Mucosa of rectum (tissue), 2 donors: ENCODE measurements around the gene EIF6.

Source experiments
- H3K27ac ChIP-seq, 2 donors: one replicate each; pipeline ENCODE4 v1.7.0; 2013; ENCODE audit warnings: inconsistent platforms in 2 of 2, low read depth in 2 of 2, low read length in 2 of 2
- H3K27me3 ChIP-seq, 2 donors: one replicate each; pipeline ENCODE4 v1.7.0; 2013; ENCODE audit warnings: low read length in 2 of 2; ENCODE audit not compliant: control insufficient read depth in 2 of 2, insufficient read depth in 2 of 2
- H3K36me3 ChIP-seq, 2 donors: one replicate each; pipeline ENCODE4 v1.7.0; 2013; ENCODE audit warnings: low read length in 2 of 2; ENCODE audit not compliant: control insufficient read depth in 2 of 2, insufficient read depth in 2 of 2
- H3K4me1 ChIP-seq, 2 donors: one replicate each; pipeline ENCODE4 v1.7.0; 2013; ENCODE audit warnings: low read length in 2 of 2, mild to moderate bottlenecking in 1 of 2; ENCODE audit not compliant: control insufficient read depth in 2 of 2, insufficient read depth in 2 of 2
- H3K4me3 ChIP-seq, 2 donors: one replicate each; pipeline ENCODE4 v1.7.0; 2013; ENCODE audit warnings: low read length in 2 of 2
- H3K9ac ChIP-seq, 2 donors: one replicate each; pipeline ENCODE4 v1.7.0; 2013; ENCODE audit warnings: low read length in 2 of 2, low read depth in 1 of 2, mild to moderate bottlenecking in 1 of 2
- H3K9me3 ChIP-seq, 2 donors: one replicate each; pipeline ENCODE4 v1.7.0; 2013; ENCODE audit warnings: low read length in 2 of 2; ENCODE audit not compliant: control insufficient read depth in 2 of 2
- donor health status: healthy.
- donor health status: Normal muscosa, but diverticular disease.

Gene EIF6

DNA sequence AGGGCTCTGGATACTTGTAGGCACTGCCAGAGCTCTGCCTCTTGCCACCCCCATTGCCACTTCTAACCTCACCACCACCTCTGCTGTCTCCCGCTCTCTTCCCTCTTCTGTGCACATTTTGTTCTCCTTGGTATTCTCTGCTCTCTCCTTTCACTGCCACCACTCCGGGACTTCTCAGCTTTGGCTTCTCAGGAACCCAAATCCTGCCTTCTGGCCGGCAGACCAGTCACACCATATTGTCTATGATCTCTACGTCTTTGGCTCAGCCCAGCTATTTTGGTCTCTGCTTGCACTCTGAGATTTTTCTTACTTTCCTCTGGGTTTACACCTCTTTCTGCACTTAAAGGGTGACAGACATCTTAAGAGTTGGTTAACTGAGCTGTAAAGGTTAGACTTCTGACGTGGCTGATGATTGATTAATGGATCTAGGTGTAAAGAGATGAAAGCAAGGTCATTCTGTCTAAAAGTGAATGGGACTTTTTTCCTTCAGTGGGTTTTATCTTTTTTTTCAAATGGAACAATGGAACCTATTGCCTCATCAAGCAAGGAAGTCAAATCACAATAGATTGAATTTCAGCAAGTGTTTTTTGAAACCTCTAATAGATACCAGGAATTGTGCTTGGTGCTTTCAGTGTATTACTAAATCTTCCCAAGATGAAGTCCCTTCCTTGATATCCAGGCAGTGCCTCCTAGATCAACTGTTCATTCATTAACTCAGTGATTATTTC, 44.3 kb downstream of the EIF6 start:
- no peaks in the 10 kb centered on the region for H3K9me3 ChIP-seq
- H3K27ac ChIP-seq, result no peak overlapping the region
- H3K4me1 ChIP-seq, result no peaks in the 10 kb centered on the region
- H3K4me3 ChIP-seq, result no peak overlapping the region
- peaks cover 0 to 4% of the 10 kb centered on the region in 2 donors for H3K36me3 ChIP-seq
- H3K9ac ChIP-seq, result no peak overlapping the region
- no peaks in the 10 kb centered on the region for H3K27me3 ChIP-seq

DNA sequence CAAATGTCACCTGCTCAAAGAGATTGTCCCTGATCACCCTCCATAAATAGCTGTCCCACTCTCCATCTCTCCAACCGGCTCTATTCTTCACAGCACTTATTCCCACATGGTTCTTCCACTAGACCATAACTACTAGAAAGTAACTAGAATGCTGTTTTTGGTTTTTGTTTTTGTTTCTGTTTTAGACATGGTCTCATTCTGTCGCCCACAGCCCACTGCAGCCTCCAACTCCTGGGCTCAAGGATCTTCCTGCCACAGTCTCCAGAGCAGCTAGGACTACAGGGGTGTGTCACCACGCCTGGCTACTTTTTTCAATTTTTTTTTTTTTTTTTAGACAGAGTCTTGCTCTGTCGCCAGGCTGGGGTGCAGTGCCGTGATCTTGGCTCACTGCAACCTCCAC, 45.8 kb downstream of the EIF6 start:
- Histone ChIP-seq H3K4me3 (no peak overlapping the region), H3K27me3 (no peaks in the 10 kb centered on the region), H3K27ac (no peak overlapping the region), H3K4me1 (no peaks in the 10 kb centered on the region), H3K36me3 (peaks cover 0 to 4% of the 10 kb centered on the region in 2 donors), H3K9ac (no peak overlapping the region), H3K9me3 (no peaks in the 10 kb centered on the region)

DNA sequence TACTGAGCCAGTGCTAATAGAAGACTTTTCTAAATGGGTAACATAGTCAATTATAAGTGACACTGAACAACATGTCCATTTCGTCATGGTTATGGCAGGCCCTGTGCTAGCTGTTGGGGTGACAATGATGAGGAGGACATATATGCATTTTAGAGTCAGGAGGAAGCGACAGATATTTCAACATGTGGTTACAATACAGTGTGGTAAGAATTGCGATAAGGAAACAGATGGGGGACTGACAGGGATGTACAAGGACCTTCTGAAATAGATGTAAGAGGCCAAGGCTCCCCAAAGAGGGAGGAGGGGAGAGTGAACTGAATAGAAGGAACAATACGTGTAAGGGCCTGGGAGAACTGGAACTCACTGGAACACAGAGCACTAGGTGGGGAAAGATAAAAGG, 46.4 kb downstream of the EIF6 start:
- no peaks in the 10 kb centered on the region for H3K9me3 ChIP-seq
- H3K4me1 ChIP-seq, result no peaks in the 10 kb centered on the region
- peaks cover 0 to 4% of the 10 kb centered on the region in 2 donors for H3K36me3 ChIP-seq
- no peaks in the 10 kb centered on the region for H3K27me3 ChIP-seq
- no peak overlapping the region for H3K9ac ChIP-seq
- no peak overlapping the region for H3K4me3 ChIP-seq
- H3K27ac ChIP-seq, result no peak overlapping the region

DNA sequence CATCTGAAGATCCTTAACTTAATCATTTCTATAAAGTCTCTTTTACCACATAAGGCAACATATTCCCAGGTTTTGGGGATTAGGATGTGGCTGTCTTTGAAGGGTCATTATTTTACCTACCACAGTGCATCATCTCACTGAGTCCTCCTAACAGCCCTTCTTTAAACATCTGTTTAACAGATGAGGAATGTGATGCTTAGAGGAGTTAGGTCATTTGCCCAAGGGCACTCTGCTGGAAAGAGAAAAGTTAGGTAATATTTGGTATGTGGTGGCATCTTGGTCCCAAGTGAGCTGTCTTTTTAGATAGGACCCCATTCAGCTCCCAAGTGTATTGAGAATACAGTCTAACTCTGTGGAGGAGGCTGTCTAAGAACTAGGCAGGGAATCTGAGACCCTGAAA, 47.1 kb downstream of the EIF6 start:
- no peak overlapping the region for H3K4me3 ChIP-seq
- H3K9ac ChIP-seq, result no peak overlapping the region
- no peaks in the 10 kb centered on the region for H3K4me1 ChIP-seq
- H3K9me3 ChIP-seq, result no peaks in the 10 kb centered on the region
- no peaks in the 10 kb centered on the region for H3K27me3 ChIP-seq
- no peak overlapping the region for H3K27ac ChIP-seq
- peaks cover 0 to 7% of the 10 kb centered on the region in 2 donors for H3K36me3 ChIP-seq

DNA sequence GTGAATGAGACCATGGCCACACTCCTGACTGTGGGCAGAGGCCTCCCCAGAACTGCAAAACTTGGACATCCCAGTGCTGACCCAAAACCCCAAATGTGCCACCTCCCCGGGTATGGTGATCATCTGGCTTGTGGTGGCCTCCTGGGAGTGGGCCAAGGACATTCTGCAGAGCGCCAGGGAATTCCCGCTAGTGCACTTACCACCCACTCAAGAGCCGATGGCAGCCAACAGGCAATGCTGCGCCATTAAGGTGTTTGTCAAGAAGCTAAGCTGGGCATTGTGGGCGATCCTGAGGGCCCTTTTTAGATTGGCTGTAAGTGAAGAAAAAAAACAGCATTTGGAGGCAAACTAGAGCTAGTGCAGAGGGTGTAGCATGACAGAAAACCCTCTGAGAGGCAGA, 48.7 kb downstream of the EIF6 start:
- no peak overlapping the region for H3K27ac ChIP-seq
- H3K36me3 ChIP-seq, result peaks cover 0 to 9% of the 10 kb centered on the region in 2 donors
- no peak overlapping the region for H3K9ac ChIP-seq
- no peaks in the 10 kb centered on the region for H3K9me3 ChIP-seq
- H3K4me1 ChIP-seq, result no peaks in the 10 kb centered on the region
- H3K4me3 ChIP-seq, result no peak overlapping the region
- no peaks in the 10 kb centered on the region for H3K27me3 ChIP-seq

DNA sequence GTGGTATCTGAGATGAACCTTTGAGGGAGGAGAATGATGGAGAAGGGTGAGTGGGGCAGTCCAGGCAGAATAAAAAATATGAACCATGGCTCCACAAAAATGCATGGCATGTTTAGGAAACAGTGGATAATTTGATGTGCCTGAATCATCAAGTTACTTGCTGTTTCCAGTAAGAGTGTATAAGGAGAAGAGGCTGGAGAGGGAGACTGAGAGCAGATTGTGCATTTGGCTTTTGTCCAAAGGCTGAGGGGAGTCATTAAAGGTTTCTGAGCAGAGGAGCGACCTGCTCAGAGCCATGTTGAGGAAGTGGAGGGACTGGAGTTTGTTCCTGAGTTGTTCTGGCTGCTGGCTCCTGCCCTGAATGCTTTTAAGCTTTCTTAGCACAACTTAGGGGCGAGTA, 52.0 kb downstream of the EIF6 start:
- Histone ChIP-seq H3K27ac (no peak overlapping the region), H3K36me3 (peaks cover 0 to 9% of the 10 kb centered on the region in 2 donors), H3K4me3 (no peak overlapping the region), H3K9me3 (no peaks in the 10 kb centered on the region), H3K4me1 (no peaks in the 10 kb centered on the region), H3K9ac (no peak overlapping the region), H3K27me3 (no peaks in the 10 kb centered on the region)
